ENCODE results near the gene CMSS1.

The CMSS1 gene

GRCh38 chr3:99909714-99910495, 92.2 kb downstream of the CMSS1 start:
- no peak for DNase-seq

DNA sequence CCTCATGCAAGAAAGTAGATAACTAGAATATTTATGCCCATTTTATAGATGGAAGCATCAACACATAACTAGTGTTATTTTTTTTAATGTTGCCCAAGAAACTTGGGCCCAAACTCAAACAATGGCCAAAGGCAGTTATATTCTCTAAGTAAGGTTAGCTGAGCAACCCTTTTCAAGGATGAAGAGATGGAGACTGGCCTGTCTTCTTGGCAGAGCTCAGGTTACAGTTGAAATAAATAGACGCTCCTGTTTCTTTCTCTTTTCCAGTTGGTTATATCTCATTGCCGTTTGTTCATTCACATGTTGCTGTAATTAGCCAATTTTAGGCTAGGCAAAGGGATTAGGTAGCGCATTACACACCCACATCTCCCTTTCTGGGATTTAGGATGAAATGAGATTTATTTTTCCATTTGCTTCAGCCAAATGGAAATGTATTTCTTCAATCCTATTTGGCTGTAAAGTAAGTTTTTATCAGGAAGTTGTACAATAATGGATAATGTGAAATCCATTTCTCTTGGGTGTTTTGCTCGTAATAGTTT, 93.2 kb downstream of the CMSS1 start:
- DNase-seq: no peak

DNA sequence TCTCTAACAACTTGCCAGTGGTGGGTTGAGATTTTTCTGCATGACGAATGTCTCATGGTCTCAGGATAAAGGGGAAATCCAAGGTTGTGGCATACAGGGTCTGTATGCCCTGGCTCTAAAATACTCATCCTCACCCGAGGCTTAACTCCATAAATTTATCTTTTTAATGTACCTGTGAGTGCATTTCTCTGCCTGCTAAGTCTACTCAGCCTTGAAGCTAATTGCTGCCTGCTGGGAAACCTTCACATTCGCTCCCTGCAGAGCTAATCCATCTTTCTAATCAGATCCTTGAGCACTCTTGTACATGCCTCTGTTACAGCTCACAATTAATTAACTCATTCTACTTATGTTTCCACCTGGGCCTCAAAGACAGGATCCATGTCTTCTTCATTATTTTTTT, 93.8 kb downstream of the CMSS1 start:
- no peak for DNase-seq

DNA sequence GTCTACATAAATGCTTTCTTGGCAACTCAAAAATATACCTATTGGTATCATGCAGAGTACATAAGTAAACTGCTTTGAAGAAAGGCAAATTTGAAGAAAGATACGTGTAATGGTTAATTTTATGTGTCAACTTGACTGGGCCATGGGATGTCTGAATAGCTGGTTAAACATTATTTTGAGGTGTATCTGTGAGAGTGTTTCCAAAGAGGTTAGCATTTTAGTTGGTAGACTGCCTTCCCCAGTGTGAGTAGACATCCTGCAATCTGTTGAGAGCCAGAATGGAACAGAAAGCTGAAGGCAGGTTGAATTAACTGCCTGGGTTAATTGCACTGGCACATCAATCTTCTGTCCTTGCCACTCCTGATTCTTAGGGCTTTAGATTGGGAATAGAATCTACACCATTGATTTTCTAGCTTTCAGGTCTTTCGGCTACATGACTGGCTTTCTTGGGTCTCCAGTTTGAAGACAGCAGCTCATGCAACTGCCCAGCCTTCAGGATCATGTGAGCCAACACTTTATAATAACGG, 98.3 kb downstream of the CMSS1 start:
- no peak for DNase-seq

DNA sequence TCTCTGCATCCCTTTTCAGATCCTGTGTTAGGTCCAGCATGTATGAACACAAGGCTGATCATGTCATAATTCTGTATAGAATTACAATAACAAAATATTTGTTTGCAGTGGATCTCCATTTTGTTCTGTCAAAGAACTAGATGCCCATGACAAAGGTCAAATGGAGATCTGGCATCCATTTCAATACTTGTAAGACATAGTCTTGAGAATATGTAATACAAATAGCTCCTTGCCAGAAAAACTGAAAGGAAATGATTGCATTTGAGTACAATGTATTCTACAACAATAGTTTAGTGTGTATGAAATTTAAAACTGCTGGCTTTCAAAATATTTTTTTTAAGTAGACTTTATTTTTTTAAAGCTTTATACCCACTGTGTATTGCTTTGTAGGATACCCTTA, 101.1 kb downstream of the CMSS1 start:
- no peak for DNase-seq

DNA sequence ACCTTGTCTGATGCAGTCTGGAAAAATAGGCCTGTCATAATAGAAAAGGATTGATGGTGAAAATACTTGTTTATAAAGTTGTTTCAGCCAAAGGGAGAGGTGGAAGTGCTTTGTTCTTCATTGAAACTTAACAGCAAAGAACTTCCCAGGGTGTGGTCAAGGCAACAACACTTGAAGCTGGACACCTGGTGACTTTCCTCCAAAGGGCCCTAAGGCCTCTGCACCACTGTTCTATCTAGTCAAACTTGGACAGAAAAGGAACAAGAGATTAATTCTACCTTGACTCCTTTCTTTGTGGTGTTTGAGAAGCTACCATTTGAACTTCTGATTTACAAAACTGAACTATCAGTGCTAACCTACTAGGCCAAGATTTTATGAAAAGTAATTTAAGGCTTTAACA, 102.0 kb downstream of the CMSS1 start:
- no peak for DNase-seq

DNA sequence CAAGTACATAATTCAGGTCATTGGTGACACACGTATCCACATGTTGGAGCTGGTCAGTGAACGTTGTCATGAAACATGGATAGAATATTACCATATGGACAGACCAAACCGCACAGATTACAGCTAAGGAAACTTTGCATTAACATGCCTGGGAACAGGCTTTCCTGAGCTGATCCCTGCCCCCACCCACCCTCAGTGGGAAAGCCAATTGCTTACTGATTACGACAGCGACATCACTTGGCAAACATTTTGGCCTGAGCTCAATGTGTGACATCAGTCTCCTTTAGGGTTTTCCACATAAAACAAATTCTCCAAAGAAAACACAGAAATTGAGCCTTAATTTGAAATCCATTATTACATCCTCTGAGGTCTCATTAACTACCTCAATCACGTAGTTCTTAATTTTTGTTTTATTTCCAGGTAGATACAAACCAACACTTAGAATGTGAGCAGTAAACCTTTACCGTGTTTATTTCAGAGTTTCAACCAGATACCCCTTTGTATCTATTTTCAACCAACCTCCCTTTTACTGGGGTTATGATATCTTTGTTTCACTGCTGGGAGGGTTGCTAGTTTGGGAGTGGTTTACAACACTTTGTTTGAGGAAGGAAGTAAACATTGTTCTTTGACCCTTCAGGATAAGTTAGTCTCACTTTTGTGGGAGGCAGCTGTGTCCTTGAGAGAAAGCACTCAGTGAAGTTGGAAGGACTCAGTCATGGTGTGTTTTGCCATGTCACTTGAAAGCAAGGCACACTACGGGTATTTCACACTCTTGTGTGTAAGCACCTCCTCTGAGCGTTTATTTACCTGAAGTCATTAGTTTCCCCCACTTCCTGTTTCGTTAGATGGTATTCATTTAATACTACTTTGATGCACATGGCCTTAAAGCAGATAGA, 103.1 kb downstream of the CMSS1 start:
- DNase-seq: no peak

GRCh38 chr3:99921377-99921695, 103.7 kb downstream of the CMSS1 start:
- DNase-seq: no peak

GRCh38 chr3:99921986-99922385, 104.3 kb downstream of the CMSS1 start:
- no peak for DNase-seq

DNA sequence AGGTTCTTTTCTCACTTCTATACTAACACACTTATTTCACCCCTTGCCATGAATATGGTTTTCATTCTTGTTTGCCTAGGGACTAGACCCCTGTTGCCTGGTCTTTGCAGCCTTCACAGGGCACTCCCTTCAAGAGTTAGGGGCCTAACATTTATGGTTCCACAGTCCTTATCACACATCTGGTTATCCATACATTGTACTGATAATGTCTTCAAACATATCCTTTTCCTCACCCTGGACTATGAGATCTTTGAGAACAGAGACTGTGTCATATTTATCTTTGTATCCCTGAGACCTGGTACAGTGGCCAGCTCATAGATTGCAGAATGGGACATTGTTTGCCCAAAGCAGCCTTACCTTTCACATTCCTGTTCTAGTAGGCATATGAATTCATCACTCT, 106.2 kb downstream of the CMSS1 start:
- no peak for DNase-seq

DNA sequence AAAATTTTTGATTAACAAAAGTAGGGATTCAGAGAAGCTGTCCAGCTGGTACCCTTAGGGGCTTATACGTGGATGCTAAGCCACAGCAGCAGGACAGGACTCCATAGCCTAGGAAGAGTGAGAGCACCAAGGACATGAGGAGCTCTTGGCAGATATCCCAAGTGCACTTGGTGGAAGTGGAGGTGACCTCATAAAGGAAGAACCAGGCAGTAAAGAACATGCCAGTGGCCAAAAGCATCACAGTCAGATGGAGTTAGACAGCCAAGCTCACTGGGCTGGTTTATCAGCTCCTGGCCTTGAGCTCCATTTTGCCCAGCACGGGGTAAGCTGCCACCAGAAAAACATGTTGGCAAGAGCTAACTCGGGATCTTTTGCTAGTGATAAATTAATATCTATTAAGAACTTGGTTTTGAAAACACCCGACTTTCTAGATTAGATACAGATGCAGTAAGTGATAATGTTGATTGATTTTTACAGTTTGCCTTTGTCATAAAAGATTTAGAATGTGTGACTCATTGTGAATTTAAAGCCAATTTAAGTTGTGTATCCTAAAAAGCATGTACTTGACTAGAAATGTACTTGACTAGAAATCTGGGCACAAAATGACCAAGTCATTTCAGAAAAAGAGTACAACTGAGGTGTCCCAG, 108.0 kb downstream of the CMSS1 start:
- DNase-seq: no peak

DNA sequence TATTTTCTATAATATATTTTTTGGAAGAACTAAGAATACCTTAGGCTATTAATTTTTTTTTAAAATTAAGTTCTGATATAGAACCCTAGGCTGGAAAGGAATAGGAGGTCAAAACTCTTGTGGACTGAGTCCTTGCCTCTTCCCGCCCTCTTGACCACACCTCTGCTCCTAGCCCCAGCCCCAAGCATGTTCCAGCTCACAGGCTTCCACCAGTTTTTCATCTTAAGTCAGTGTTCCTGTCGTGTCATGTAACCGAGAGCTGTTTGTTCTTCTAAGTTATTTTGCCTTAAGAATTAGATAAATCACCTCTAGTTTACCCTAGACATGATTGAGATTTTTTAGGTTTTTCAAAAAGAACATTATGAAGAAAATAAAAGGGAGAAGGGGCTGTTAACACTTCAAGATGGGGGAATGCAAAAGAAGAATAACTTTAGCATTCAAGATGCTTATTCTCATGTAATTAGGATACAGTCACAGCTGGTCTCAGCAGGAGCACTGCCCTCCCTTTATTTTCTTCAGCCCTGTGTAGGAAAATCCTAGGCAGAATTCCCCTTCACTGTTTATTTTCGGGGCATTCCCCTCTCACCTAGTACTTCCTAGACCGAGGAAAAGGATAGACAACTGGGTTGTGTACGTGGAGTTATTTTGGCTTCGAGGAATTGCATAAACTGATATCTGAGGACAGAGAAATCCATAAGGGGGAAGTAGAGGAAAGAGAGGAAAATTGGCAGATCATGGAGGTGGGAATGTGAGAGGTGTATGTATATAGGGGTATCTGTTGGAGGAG, 110.2 kb downstream of the CMSS1 start:
- no peak for DNase-seq

DNA sequence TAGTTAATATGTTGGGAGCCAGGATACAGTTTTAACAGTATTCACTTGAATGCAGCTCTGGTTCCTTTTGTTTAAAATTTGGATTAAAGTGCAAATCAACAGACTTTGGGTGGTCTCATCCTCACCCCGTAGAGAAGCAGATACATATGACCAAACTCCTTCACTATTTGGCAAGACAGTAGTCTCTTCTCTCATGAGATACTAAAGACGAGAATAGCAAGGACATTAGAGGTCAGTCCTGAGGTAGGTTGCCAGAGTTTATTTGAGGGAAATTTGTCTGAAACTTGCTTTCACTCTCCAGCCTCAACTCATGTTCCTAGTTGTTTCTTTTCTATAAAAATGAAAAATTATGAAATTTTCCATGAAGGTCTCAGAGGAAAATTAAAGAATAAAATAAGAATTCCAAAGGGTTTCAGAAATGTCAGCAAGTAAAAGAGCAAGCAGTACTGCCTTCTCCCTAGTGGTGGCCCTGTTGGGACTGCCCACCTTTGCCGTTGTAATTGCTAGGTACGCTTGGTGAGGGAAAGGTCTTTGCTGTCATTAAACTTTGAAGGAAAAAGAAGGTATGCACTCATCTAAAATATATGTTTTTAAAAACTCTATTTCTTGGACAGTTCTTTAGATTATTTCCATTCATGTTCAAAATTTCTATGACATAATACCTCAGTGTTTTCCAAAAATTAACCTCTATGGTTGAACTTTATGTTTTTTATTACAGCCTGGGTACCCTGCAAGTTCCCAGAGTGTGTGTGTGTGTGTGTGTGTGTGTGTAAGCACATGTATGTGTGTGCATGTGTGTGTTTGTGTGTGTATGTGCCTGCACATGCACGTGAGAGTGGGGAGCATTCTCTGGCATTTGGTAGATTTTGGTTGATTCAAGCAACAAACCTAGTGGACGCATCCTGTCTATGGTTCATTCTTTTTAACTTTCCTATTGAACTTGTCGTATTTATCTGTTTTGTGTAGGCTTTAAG, 111.4 kb downstream of the CMSS1 start:
- DNase-seq: no peak

DNA sequence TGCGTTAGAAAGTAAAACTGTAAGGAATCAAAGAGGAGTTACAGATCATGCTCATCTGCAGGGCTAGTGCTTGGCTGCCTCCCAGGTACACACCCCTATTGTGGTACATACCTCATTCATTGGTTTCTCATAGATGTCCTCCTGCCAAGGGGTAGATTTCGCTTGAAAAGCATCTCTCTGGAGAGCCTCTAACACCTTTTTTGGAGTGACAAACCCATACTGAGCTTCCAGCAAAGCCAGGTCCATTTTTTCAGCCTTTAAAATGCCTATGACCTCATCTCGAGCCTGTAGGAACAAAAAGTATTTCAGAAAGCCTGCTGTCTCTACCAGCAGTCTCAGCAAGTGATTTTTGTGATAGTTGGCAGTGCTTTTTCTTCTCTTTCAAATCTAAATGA, 112.1 kb downstream of the CMSS1 start:
- DNase-seq: no peak

DNA sequence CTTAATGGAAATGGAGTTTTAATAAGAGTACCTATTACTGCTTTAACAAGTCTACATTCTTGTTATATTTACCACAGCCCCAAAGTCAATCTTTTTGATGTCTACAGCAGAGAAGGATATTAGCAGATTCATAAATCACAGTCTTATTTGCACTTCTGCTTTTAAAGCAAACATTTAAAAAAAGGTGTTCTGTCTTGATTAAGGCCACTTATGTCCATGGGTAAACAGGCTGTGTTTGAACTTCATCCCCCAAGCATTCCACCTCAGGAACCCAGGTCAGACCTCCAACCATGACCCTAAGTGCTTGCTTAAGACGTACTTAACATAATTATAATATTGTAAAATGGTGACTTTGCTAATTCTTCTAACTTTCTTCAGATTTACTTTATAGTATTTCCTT, 113.4 kb downstream of the CMSS1 start:
- no peak for DNase-seq

- no peak for DNase-seq
Measured at GRCh38 chr3:99933971-99934750, 116.5 kb downstream of the CMSS1 start.

DNA sequence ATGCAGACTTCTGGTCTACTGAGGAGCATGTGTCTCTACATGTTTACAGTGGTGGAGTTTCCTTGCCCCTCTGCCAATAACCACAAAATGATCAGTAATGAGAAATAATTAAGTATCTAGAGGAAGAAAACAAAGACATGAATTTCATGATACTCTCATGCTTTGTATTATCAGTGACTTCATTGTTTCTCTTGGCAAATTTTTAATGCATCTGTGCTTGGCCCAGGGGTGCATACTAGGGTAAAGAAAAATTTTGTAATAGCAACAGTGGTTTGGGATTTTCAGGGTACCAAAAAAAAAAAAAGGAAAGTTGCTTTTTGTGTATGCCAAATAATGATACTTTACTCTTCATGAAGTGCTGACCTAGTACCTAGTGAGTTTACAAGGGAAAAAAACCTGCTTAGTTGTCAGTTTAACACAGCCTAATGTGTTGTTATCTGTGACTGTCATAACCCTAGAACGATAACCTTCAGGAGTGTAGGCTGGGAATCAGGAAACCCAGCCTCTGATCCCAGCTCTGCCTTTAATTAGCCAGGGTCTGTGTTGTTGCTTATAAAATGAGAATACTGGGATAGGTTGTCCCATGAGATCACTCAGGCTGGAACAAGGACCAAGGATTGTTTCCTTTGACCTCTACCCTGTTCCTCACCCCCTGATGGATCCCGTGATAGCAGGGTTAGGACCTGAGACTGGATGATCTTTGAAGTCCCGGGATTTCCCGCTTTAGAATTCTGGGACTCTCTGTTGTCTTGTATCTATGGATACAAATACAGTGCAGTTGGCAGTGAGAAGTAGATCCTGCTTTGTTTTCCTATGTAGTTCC, 117.5 kb downstream of the CMSS1 start:
- no peak for DNase-seq

- no peak for DNase-seq
Measured at GRCh38 chr3:99938270-99938911, 120.7 kb downstream of the CMSS1 start.

- DNase-seq: no peak
Measured at GRCh38 chr3:99939876-99940275, 122.2 kb downstream of the CMSS1 start.
